GM18870 (cell line): ENCODE results near the gene CRYBG1.
"Not testable (repeated sequence)": the region's sequence is repeated elsewhere in the genome, so short reads cannot be mapped to it uniquely, and the experiment has no call there.

Experiments
- ATAC-seq: cut with Tn5 transposase; IDR thresholded peaks from one replicate; pipeline ENCODE4 v1.9.1; 2021; ENCODE audit warnings: moderate library complexity; ENCODE audit not compliant: unreplicated experiment

Gene CRYBG1

DNA sequence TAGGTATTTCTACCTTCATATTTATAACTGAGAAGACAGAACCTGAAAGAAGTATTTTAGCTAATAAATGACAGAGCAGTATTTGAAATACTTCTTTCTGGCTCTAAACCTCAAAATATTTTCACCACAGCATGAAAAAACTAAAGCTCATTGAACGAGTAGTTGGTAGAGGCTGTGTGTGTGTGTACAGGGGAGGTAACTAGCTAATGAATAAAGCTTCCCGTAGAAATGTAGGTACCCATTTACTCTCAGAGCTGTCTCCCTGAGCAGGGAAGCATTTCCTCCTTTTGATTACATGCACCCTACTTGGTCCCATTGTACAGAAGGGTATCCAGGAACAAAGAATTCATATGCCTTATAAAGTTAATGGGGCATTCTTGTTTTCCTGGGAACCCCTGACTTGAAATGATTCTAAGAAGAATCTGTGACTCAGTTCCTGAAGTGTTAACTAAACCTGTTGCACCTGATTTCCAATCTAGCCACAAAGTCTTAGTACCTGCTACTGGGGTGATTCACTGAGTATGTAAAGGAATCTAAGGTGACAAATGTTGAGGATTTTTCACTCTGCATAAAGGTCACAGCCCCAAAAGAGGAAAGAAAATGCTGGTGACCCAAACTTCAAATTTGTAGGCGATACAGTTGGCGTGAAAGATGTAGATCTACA, 12.5 kb downstream of the CRYBG1 start:
- no peak for ATAC-seq

- ATAC-seq: no peak
Observed at GRCh38 chr6:106373502-106374239, 13.2 kb downstream of the CRYBG1 start.

GRCh38 chr6:106377061-106377540, 16.6 kb downstream of the CRYBG1 start:
- no peak for ATAC-seq

DNA sequence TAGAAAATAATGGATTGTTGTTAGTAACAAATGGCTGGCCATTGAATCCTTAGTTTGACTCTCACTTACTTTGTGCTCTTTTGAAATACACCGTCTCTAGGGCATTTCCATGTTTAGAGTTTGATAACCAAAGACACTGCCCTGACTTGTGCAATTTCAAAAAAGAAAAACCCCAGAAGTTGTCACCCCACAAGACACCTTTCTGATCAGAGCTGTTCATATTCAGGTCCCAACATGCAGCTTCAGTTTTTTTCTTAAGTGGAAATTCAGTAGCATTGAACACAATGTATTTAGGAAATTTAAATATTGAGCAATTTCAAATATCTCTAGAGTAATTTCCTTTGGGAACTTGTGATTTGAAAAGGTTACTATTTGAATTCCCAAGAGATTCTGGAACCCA, 19.4 kb downstream of the CRYBG1 start:
- ATAC-seq: no peak

DNA sequence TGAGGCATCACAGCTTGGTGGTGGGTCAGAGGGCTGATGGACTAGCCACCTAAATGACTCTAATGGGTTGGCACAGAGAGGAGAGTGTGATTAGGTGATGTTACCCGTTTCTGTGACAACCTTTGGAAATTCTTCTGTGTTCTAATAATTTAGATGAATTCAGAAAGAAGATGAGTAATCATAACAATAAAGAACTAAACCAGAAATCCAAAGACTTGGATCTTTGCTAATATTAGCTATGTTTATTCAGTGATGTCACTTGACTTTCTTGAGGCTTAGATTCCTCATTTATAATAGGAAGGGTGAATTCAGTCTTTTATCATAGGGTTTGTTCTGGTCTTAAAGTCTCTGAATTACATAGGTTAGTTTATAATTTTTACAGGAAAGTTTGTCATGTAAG, 19.9 kb downstream of the CRYBG1 start:
- no peak for ATAC-seq

DNA sequence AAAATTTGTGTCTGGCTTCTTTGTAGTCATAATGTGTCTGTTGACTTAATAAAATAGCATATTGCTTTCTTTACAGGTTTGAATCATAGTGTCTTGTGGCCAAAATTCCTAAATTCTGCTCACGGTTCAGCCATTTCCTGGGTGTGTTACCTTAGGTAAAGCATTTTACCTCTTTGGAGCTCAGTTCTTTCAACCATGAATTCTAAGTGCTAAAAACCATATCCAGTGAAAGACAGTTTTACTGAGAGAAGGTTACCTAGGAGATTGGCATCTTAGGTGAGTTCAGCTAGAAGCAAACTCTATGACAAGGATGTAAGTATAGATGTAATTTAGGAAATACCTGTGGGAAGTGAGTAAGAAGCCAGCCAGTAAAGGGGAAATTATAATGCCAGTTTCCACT, 20.7 kb downstream of the CRYBG1 start:
- no peak for ATAC-seq

DNA sequence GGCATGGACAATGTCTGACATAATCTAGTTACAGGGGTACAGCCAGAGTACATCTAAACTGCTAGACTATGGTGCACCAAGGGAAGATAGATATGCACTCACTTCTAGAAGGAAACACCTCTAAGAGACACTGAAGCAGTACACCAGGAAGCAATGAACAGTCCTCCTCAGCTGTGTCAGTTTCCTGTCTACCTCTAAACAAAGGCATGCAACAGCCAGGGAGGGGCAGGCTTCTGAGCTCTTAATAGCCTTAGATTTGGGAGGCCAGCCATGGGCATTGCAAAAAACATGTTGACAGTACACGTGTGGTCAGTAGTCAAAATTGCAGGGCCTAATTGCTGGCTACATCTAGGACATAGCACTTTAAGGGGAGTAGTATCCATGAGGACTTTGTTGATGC, 21.4 kb downstream of the CRYBG1 start:
- ATAC-seq: no peak

GRCh38 chr6:106383573-106383972, 23.1 kb downstream of the CRYBG1 start:
- no peak for ATAC-seq

DNA sequence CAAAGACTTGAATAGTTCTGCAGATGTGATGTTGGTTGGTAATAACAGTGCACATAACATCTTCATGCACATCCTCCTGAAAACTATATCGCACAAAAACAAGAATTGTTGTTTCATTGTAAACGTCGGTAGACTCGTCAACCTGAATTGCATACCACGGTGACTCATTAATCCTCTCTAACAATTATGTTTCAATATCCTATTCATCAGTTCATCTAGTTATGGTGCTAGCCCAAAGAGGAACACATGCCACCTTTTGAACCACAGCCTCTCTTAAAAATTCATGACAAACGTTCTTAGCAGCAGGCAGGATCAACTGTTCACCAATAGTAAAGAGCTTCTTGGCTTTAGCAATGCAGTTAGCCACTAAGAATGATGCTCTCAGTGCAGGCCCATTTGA, 25.0 kb downstream of the CRYBG1 start:
- no peak for ATAC-seq

GRCh38 chr6:106387875-106388274, 27.4 kb downstream of the CRYBG1 start:
- ATAC-seq: no peak

- ATAC-seq: no peak
Observed at GRCh38 chr6:106390088-106390487, 29.6 kb downstream of the CRYBG1 start.

DNA sequence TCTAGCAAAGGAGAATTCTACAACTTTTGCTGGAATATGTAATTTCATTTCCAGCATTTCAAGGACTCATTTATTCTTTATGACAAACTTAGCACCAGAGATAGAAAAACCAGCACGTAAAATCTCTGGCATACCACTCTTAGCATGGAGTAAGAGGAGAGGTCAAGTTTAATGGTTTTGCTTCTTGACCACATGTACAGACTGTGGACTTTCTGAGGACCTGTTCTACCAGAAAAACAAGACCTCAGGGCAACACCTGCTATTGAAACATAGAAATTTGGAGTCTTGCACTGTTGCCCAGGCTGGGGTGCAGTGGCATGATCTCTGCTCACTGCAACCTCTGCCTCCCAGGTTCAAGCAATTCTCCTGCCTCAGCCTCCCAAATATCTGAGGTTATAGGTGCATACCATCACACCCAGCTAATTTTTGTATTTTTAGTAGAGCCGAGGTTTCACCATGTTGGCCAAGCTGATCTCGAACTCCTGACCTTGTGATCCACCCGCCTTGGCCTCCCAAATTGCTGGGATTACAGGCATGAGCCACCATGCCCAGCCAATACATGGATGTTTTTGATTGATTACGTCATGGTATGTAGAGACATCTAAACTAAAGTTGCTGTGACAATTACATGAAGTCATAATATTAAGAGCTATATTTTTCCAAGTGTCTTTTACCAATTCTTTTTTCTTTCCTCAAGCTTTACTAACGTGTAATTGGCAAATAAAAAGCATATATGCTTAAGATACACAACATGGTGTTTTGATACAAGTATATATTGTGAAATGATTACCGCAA, 36.1 kb downstream of the CRYBG1 start:
- no peak for ATAC-seq

- no peak for ATAC-seq
Observed at GRCh38 chr6:106397431-106397830, 36.9 kb downstream of the CRYBG1 start.

DNA sequence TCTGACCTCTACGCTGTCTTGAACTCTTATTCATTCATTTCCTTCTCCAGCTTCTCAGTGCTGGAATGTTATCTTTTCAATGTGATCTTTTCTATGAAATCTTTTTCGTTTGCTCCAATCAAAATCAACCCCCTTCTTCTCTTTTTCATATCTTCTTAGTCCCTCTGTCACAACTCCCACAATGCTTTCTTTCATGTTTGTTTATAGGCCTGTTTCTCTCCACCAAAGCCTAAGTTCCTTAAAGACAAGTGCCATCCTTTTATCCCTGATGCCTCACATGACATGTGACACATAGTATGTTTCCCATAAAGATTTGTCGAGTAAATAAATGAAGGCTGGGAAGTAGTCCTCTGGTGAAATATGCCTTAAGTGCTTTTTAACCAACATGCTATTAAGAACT, 38.1 kb downstream of the CRYBG1 start:
- no peak for ATAC-seq

GRCh38 chr6:106405044-106405443, 44.5 kb downstream of the CRYBG1 start:
- ATAC-seq: not testable (repeated sequence)

GRCh38 chr6:106411056-106411455, 50.5 kb downstream of the CRYBG1 start:
- no peak for ATAC-seq

GRCh38 chr6:106411643-106412200, 51.2 kb downstream of the CRYBG1 start:
- ATAC-seq: no peak

DNA sequence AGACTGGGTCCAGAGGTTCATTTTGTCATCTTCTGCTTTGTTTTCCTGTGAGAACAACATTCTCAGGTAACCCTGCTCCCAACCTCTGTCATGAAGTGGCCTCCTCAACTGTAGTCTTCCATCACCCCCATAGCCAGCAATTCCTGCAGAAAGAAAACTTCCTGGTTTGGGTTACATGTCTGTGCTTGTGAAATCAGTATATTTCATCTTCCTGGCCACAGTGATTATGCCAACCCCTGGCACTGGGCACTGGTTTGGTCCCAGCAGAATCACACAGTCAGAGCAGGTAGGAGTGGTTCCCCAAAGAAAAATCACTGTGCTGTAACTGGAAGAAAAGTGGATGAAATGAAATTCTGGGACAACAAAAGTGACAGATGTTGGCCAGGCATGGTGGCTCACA, 52.5 kb downstream of the CRYBG1 start:
- ATAC-seq: no peak

- no peak for ATAC-seq
Observed at GRCh38 chr6:106413722-106414121, 53.2 kb downstream of the CRYBG1 start.

DNA sequence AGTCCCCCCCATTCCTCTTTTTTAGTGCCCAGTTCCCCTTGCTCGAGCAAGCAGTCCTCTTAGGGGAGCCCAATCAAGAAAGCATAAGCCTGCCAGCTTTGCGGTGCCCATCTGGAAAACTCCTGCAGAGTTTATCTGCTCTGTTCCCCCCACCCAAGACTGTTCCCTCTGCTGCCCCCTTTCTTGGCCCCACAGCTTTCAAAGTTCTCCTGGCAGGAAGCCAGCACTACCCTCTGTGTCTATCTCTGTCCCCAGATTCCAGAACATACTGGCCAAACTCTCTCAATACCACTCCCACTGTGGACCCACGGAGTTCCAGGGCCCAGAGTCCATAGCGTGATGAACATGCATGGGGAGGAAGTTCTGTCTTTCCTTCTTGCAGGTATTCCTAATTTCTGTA, 55.4 kb downstream of the CRYBG1 start:
- no peak for ATAC-seq

GRCh38 chr6:106417572-106418147, 57.1 kb downstream of the CRYBG1 start:
- ATAC-seq: no peak
